Muscle of leg (tissue), 16 donors: ENCODE data around the gene FSTL1. TPM values are rescaled to one million over a fixed set of nuclear protein-coding genes. Genes with fewer than 3 reads are reported as not detected.

Experiments
- DNase-seq: peaks from one replicate; pipeline ENCODE4 v3.0.0; 2013
- H3K27ac ChIP-seq: one replicate; pipeline ENCODE4 v1.5.1; 2013; ENCODE audit warnings: mild to moderate bottlenecking, low read length, control low read depth
- H3K27me3 ChIP-seq: one replicate; pipeline ENCODE4 v1.6.1; 2013; ENCODE audit warnings: low read length; ENCODE audit not compliant: control insufficient read depth, insufficient read depth
- H3K36me3 ChIP-seq: one replicate; pipeline ENCODE4 v1.6.1; 2013; ENCODE audit warnings: low read length; ENCODE audit not compliant: control insufficient read depth, insufficient read depth
- H3K4me1 ChIP-seq: one replicate; pipeline ENCODE4 v1.6.1; 2013; ENCODE audit warnings: low read length; ENCODE audit not compliant: control insufficient read depth, insufficient read depth
- H3K4me3 ChIP-seq: one replicate; pipeline ENCODE4 v1.5.1; 2013; ENCODE audit warnings: low read length, control low read depth
- H3K9me3 ChIP-seq: replicated peaks from 2 replicates; pipeline ENCODE4 v1.6.1; 2013; ENCODE audit warnings: low read depth, low read length; ENCODE audit not compliant: control insufficient read depth
- WGBS: methylation state at CpG from one replicate; pipeline ENCODE4 v1.1.5; 2013; ENCODE audit warnings: missing lambda C conversion rate; ENCODE audit not compliant: insufficient coverage; 5-methylcytosine and 5-hydroxymethylcytosine counted together
- long read RNA-seq, 11 donors: transcript quantifications; one replicate each; lab custom pipeline, GENCODE V29; 2026
- polyA plus RNA-seq, 8 donors: library from polyadenylated mRNA; unstranded; fragments of 120-200 nt; gene quantifications; one replicate each; pipeline versions ENCODE4 v1.2.1 to v1.2.3, GENCODE V29; 2013; ENCODE audit warnings: inconsistent platforms in 1 of 8, low replicate concordance in 1 of 8; ENCODE audit not compliant: insufficient read length in 8 of 8, insufficient read depth in 1 of 8
- total RNA-seq: library from RNA; stranded (reverse); fragments of 120-200 nt; gene quantifications from one replicate; pipeline ENCODE4 v1.2.4, GENCODE V29; 2013

FSTL1 gene
- 934 TPM for total RNA-seq
- 1,000 to 10,000 TPM in 1 of 8 donors, 100 to 1,000 TPM in 7; 385 to 1,043 (median 653) TPM for polyA plus RNA-seq
- long read RNA-seq, donor 1, full-length matches to known transcripts = 67 of 88 reads
- long read RNA-seq, donor 1, partial matches to known transcripts = 15 of 88 reads
- long read RNA-seq, donor 1, other reads (novel, unspliced or antisense) = 6 of 88 reads
- long read RNA-seq, donor 2, full-length matches to known transcripts = 23 of 23 reads
- long read RNA-seq, donor 2, partial matches to known transcripts = 0 of 23 reads
- long read RNA-seq, donor 2, other reads (novel, unspliced or antisense) = 0 of 23 reads
- long read RNA-seq, donor 3, full-length matches to known transcripts = 120 of 148 reads
- long read RNA-seq, donor 3, partial matches to known transcripts = 7 of 148 reads
- long read RNA-seq, donor 3, other reads (novel, unspliced or antisense) = 21 of 148 reads
- long read RNA-seq, donor 4, full-length matches to known transcripts = 100 of 120 reads
- long read RNA-seq, donor 4, partial matches to known transcripts = 14 of 120 reads
- long read RNA-seq, donor 4, other reads (novel, unspliced or antisense) = 6 of 120 reads
- long read RNA-seq, donor 5, full-length matches to known transcripts = 415 of 618 reads
- long read RNA-seq, donor 5, partial matches to known transcripts = 163 of 618 reads
- long read RNA-seq, donor 5, other reads (novel, unspliced or antisense) = 40 of 618 reads
- long read RNA-seq, donor 6, full-length matches to known transcripts = 166 of 223 reads
- long read RNA-seq, donor 6, partial matches to known transcripts = 42 of 223 reads
- long read RNA-seq, donor 6, other reads (novel, unspliced or antisense) = 15 of 223 reads
- long read RNA-seq, donor 7, full-length matches to known transcripts = 229 of 303 reads
- long read RNA-seq, donor 7, partial matches to known transcripts = 47 of 303 reads
- long read RNA-seq, donor 7, other reads (novel, unspliced or antisense) = 27 of 303 reads
- long read RNA-seq, donor 8, full-length matches to known transcripts = 173 of 218 reads
- long read RNA-seq, donor 8, partial matches to known transcripts = 27 of 218 reads
- long read RNA-seq, donor 8, other reads (novel, unspliced or antisense) = 18 of 218 reads
- long read RNA-seq, donor 9, full-length matches to known transcripts = 124 of 150 reads
- long read RNA-seq, donor 9, partial matches to known transcripts = 11 of 150 reads
- long read RNA-seq, donor 9, other reads (novel, unspliced or antisense) = 15 of 150 reads
- long read RNA-seq, donor 10, full-length matches to known transcripts = 196 of 243 reads
- long read RNA-seq, donor 10, partial matches to known transcripts = 33 of 243 reads
- long read RNA-seq, donor 10, other reads (novel, unspliced or antisense) = 14 of 243 reads
- long read RNA-seq, donor 11, full-length matches to known transcripts = 161 of 196 reads
- long read RNA-seq, donor 11, partial matches to known transcripts = 22 of 196 reads
- long read RNA-seq, donor 11, other reads (novel, unspliced or antisense) = 13 of 196 reads

GRCh38 chr3:120450600-120451271 lies at the start of gene FSTL1:
TSS of gene FSTL1 (minus strand) at chr3:120450992. CDS start at chr3:120450746, 246 bp downstream.
- WGBS = 0% methylated on average over 55 of the region's 78 CpGs
- Histone ChIP-seq H3K4me3 (peak within 1 kb of the TSS; percentile 86), H3K27ac (peak within 1 kb of the TSS; percentile 95), H3K36me3 (peaks cover 21% of the 10 kb centered on the region), H3K4me1 (peaks cover 33% of the 10 kb centered on the region), H3K9me3 (no peaks in the 10 kb centered on the region), H3K27me3 (no peaks in the 10 kb centered on the region)
- DNase-seq = peak; percentile 92

GRCh38 chr3:120498556-120499346 lies 48.0 kb upstream of the FSTL1 start:
- H3K4me3 ChIP-seq = no peak overlapping the region
- peak; percentile 89 for DNase-seq
- peaks cover 6% of the 10 kb centered on the region for H3K4me1 ChIP-seq
- no peaks in the 10 kb centered on the region for H3K36me3 ChIP-seq
- H3K27me3 ChIP-seq = no peaks in the 10 kb centered on the region
- peaks cover 2% of the 10 kb centered on the region for H3K9me3 ChIP-seq
- peak overlapping the region; percentile 49 for H3K27ac ChIP-seq
- whole genome bisulfite sequencing = no CpG with 5 or more reads among the region's 2 CpGs

- DNase-seq = peak; percentile 63
- H3K27ac ChIP-seq = peak overlapping the region; percentile 44
- no peaks in the 10 kb centered on the region for H3K27me3 ChIP-seq
- peaks cover 6% of the 10 kb centered on the region for H3K4me1 ChIP-seq
- no peak overlapping the region for H3K4me3 ChIP-seq
- no peaks in the 10 kb centered on the region for H3K36me3 ChIP-seq
- H3K9me3 ChIP-seq = peaks cover 2% of the 10 kb centered on the region
- WGBS = no CpG with 5 or more reads among the region's 2 CpGs
These were observed 47.0 kb upstream of the FSTL1 start for GRCh38 chr3:120497818-120498217.

- Histone ChIP-seq H3K4me3 (no peak overlapping the region), H3K27me3 (no peaks in the 10 kb centered on the region), H3K27ac (peak overlapping the region; percentile 44), H3K36me3 (no peaks in the 10 kb centered on the region), H3K9me3 (peaks cover 2% of the 10 kb centered on the region), H3K4me1 (peaks cover 6% of the 10 kb centered on the region)
- WGBS = no CpG with 5 or more reads among the region's 3 CpGs
- DNase-seq = peak; percentile 98
These were observed 46.5 kb upstream of the FSTL1 start for GRCh38 chr3:120497336-120497735.

- Histone ChIP-seq H3K9me3 (peaks cover 2% of the 10 kb centered on the region), H3K36me3 (no peaks in the 10 kb centered on the region), H3K4me3 (no peak overlapping the region), H3K27ac (peak overlapping the region; percentile 44), H3K27me3 (no peaks in the 10 kb centered on the region), H3K4me1 (peaks cover 6% of the 10 kb centered on the region)
- peak; percentile 78 for DNase-seq
- no CpG with 5 or more reads among the region's 3 CpGs for WGBS
These were observed 45.6 kb upstream of the FSTL1 start for GRCh38 chr3:120496278-120497002.

- peak overlapping the region; percentile 44 for H3K27ac ChIP-seq
- DNase-seq = no peak
- no peak overlapping the region for H3K4me3 ChIP-seq
- no peaks in the 10 kb centered on the region for H3K27me3 ChIP-seq
- H3K4me1 ChIP-seq = peaks cover 6% of the 10 kb centered on the region
- no peaks in the 10 kb centered on the region for H3K36me3 ChIP-seq
- H3K9me3 ChIP-seq = peaks cover 2% of the 10 kb centered on the region
- WGBS = no CpG with 5 or more reads among the region's 2 CpGs
These were observed 45.0 kb upstream of the FSTL1 start for GRCh38 chr3:120495809-120496208.

GRCh38 chr3:120492103-120492502 lies 41.3 kb upstream of the FSTL1 start:
- Histone ChIP-seq H3K27me3 (no peaks in the 10 kb centered on the region), H3K27ac (no peak overlapping the region), H3K4me3 (no peak overlapping the region), H3K4me1 (peaks cover 9% of the 10 kb centered on the region), H3K36me3 (no peaks in the 10 kb centered on the region), H3K9me3 (peaks cover 2% of the 10 kb centered on the region)
- no peak for DNase-seq
- 100% methylated on average over 1 of the region's 5 CpGs for WGBS

GRCh38 chr3:120489421-120489820 lies 38.6 kb upstream of the FSTL1 start:
- Histone ChIP-seq H3K4me1 (peaks cover 6% of the 10 kb centered on the region), H3K27ac (no peak overlapping the region), H3K9me3 (no peaks in the 10 kb centered on the region), H3K27me3 (no peaks in the 10 kb centered on the region), H3K36me3 (no peaks in the 10 kb centered on the region), H3K4me3 (no peak overlapping the region)
- DNase-seq = no peak
- 100% methylated on average over 1 of the region's 2 CpGs for WGBS
